GM11168 (cell line): ENCODE data around the gene ZGPAT.

Experiments
- in situ Hi-C: fragments of 300-500 bp; cut with MboI; formaldehyde crosslinking; loops from one replicate; pipeline ENCODE4 v1.12.0; 2022; ENCODE audit warnings: low sequenced_read_pairs; ENCODE audit not compliant: unreplicated experiment

ZGPAT gene

GRCh38 chr20:63691711-63692435, 16.0 kb upstream of the ZGPAT start:
- in situ Hi-C loops = no loop called here

- in situ Hi-C loops = no loop called here
These were observed 15.3 kb upstream of the ZGPAT start for GRCh38 chr20:63692436-63693082.

- in situ Hi-C loops = no loop called here
These were observed 14.6 kb upstream of the ZGPAT start for GRCh38 chr20:63693083-63693732.

- in situ Hi-C loops = no loop called here
These were observed 13.9 kb upstream of the ZGPAT start for GRCh38 chr20:63693733-63694583.

GRCh38 chr20:63694584-63695423, 13.0 kb upstream of the ZGPAT start:
- in situ Hi-C loops = no loop called here

GRCh38 chr20:63695424-63696305, 12.2 kb upstream of the ZGPAT start:
- in situ Hi-C loops = no loop called here

- in situ Hi-C loops = no loop called here
These were observed 11.6 kb upstream of the ZGPAT start for GRCh38 chr20:63696306-63696627.

GRCh38 chr20:63696628-63697356, 11.0 kb upstream of the ZGPAT start, which contains the start of gene TNFRSF6B:
Gene TNFRSF6B, plus strand, starts transcription at chr20:63696652. Its CDS starts 116 bp downstream, at chr20:63696768.
- in situ Hi-C loops = no loop called here

- in situ Hi-C loops = no loop called here
These were observed 10.4 kb upstream of the ZGPAT start for GRCh38 chr20:63697357-63697867.

GRCh38 chr20:63697868-63698545, 9.8 kb upstream of the ZGPAT start:
- in situ Hi-C loops = no loop called here

- in situ Hi-C loops = no loop called here
These were observed 8.9 kb upstream of the ZGPAT start for GRCh38 chr20:63698739-63699465.

GRCh38 chr20:63699466-63700198, 8.2 kb upstream of the ZGPAT start:
- in situ Hi-C loops = loop anchor here (10.0 kb wide), 1 partner anchor 265 kb away; the partner anchor contains the start of gene ZNF512B

GRCh38 chr20:63700199-63701050, 7.4 kb upstream of the ZGPAT start:
- in situ Hi-C loops = loop anchor here (10.0 kb wide), 1 partner anchor 264 kb away; the partner anchor contains the start of gene ZNF512B

GRCh38 chr20:63701051-63701328, 6.8 kb upstream of the ZGPAT start:
- in situ Hi-C loops = loop anchor here (10.0 kb wide), 1 partner anchor 264 kb away; the partner anchor contains the start of gene ZNF512B
